GM23338 (cell line): ENCODE data around the gene FAM229B. TPM values are rescaled to one million over a fixed set of nuclear protein-coding genes. Genes with fewer than 3 reads are reported as not detected.
A peak's percentile ranks its signal among the peaks of the same experiment; 100 is the strongest.

ENCODE experiments used
- ATAC-seq: fragments of 200-7000 bp; cut with Tn5 transposase; 3 replicates; pipeline ENCODE4 v1.9.1; 2020
- DNase-seq: peaks from one replicate; pipeline ENCODE4 v3.0.0-alpha.2; 2015; ENCODE audit warnings: low spot score
- H2AFZ ChIP-seq: fragments of 200-600 bp; sonication (generic); 2 replicates; pipeline ENCODE4 v1.8.0; 2016; ENCODE audit warnings: antibody characterized with exemption, mild to moderate bottlenecking, moderate library complexity
- H3F3A ChIP-seq: fragments of 200-600 bp; sonication (generic); replicated peaks from 2 replicates; pipeline ENCODE4 v1.8.0; 2017; ENCODE audit warnings: antibody characterized with exemption, mixed run types, low read depth
- H3K27ac ChIP-seq: fragments of 200-600 bp; sonication (generic); 2 replicates; pipeline ENCODE4 v1.6.1; 2016; ENCODE audit warnings: low read depth
- H3K27me3 ChIP-seq: fragments of 200-600 bp; sonication (generic); 2 replicates; pipeline ENCODE4 v1.8.0; 2016; ENCODE audit warnings: mild to moderate bottlenecking, mixed run types, moderate library complexity; ENCODE audit not compliant: insufficient read depth
- H3K36me3 ChIP-seq: fragments of 200-600 bp; sonication (generic); 2 replicates; pipeline ENCODE4 v1.8.0; 2016; ENCODE audit warnings: mild to moderate bottlenecking; ENCODE audit not compliant: insufficient read depth
- H3K4me1 ChIP-seq: fragments of 200-600 bp; sonication (generic); 2 replicates; pipeline ENCODE4 v1.8.0; 2016; ENCODE audit warnings: mild to moderate bottlenecking, moderate library complexity; ENCODE audit not compliant: insufficient read depth
- H3K4me2 ChIP-seq: fragments of 200-600 bp; sonication (generic); 2 replicates; pipeline ENCODE4 v1.7.1; 2017; ENCODE audit warnings: mixed run types
- H3K4me3 ChIP-seq: fragments of 200-600 bp; sonication (generic); 2 replicates; pipeline ENCODE4 v1.6.1; 2016; ENCODE audit warnings: mixed run types
- H3K79me2 ChIP-seq: fragments of 200-600 bp; sonication (generic); replicated peaks from 2 replicates; pipeline ENCODE4 v1.8.0; 2017; ENCODE audit warnings: mild to moderate bottlenecking; ENCODE audit not compliant: insufficient read depth
- H3K9me2 ChIP-seq: fragments of 200-600 bp; sonication (generic); 2 replicates; pipeline ENCODE4 v1.8.0; 2017; ENCODE audit not compliant: insufficient read depth
- H4K20me1 ChIP-seq: fragments of 200-600 bp; sonication (generic); replicated peaks from 2 replicates; pipeline ENCODE4 v1.8.0; 2017; ENCODE audit warnings: mild to moderate bottlenecking; ENCODE audit not compliant: insufficient read depth
- H3K27ac Mint-ChIP-seq: 2 replicates; pipeline ENCODE4 v1.8.0; 2020; ENCODE audit warnings: inconsistent platforms, mild to moderate bottlenecking, moderate library complexity, mixed read lengths
- H3K27me3 Mint-ChIP-seq: 3 replicates; pipeline ENCODE4 v1.8.0; 2022; ENCODE audit warnings: low read depth, mild to moderate bottlenecking, moderate library complexity, mixed read lengths, inconsistent platforms; ENCODE audit not compliant: insufficient read depth, poor library complexity
- H3K36me3 Mint-ChIP-seq: 3 replicates; pipeline ENCODE4 v1.8.0; 2021; ENCODE audit warnings: low read depth, mild to moderate bottlenecking, inconsistent platforms, moderate library complexity, mixed read lengths
- H3K4me1 Mint-ChIP-seq: 3 replicates; pipeline ENCODE4 v1.8.0; 2020; ENCODE audit warnings: mild to moderate bottlenecking, inconsistent platforms, mixed read lengths
- H3K4me3 Mint-ChIP-seq: 3 replicates; pipeline ENCODE4 v1.8.0; 2021; ENCODE audit warnings: moderate library complexity, mild to moderate bottlenecking, inconsistent platforms, mixed read lengths
- H3K9me3 Mint-ChIP-seq: 3 replicates; pipeline ENCODE4 v1.8.0; 2020; ENCODE audit warnings: moderate library complexity, mild to moderate bottlenecking, inconsistent platforms, mixed read lengths
- CREB1 ChIP-seq: fragments of 250-450 bp; sonication (Bioruptor Pico); IDR thresholded peaks from 2 replicates; pipeline ENCODE4 v1.5.0; 2020; ENCODE audit warnings: low read depth, mild to moderate bottlenecking, moderate library complexity
- STAT1 ChIP-seq: IDR thresholded peaks from one replicate; pipeline ENCODE4 v1.6.1; 2016; ENCODE audit warnings: antibody characterized with exemption; ENCODE audit not compliant: unreplicated experiment
- polyA plus RNA-seq: library from polyadenylated mRNA; unstranded; fragments of >200 nt; fragmentation: Nextera tagmentation; extraction: Ambion mirVana; gene quantifications from 2 replicates; pipeline ENCODE4 v1.2.1, GENCODE V29; 2016
- total RNA-seq: library from RNA; depleted of rRNA; stranded (reverse); fragments of >200 nt; shearing (Covaris generic); gene quantifications from 2 replicates; pipeline ENCODE4 v1.2.3, GENCODE V29; 2014
- TF ChIP-seq, protein P1 (sequence below), 2 experiments: fragments of 200-600 bp in 1 of 2; sonication (generic) in 1 of 2; conservative IDR thresholded peaks; 2 replicates each; pipeline versions ENCODE4 v1.5.1 to v1.6.1; 2016 to 2017; ENCODE audit warnings: antibody characterized with exemption in 2 of 2, low read depth in 2 of 2, mild to moderate bottlenecking in 2 of 2, moderate library complexity in 1 of 2
- TF ChIP-seq, protein P2 (sequence below): fragments of 250-450 bp; sonication (Bioruptor Pico); IDR thresholded peaks from 2 replicates; pipeline ENCODE4 v1.5.0; 2020; ENCODE audit warnings: mild to moderate bottlenecking, moderate library complexity
- TF ChIP-seq, protein P3 (sequence below): IDR thresholded peaks from 2 replicates; pipeline ENCODE4 v1.6.1; 2016; ENCODE audit warnings: antibody characterized with exemption

Gene FAM229B
- total and polyA plus RNA-seq, 2 experiments from 2014 or later = 4.4 to 32.9 TPM

DNA sequence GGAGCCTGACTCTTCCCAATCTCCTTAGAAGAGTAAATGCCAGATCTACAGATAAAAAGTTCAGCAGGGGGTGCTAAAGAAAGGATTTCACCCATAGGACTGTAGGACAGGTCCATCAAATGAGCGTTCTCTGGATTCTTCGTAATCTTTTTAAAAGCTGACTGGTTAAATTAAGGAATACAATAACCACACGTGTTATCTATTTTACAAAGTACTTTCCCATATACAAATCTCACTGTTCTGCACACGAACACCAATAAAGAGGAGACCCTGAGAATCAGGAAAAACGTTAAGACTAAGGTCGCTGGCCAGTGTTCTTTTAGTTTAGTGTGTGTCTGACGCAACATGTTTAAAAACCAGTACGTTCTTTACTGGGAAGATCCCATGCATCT, 651 bp upstream of the FAM229B start:
- no peaks in the 10 kb centered on the region for H3F3A ChIP-seq
- no peaks in the 10 kb centered on the region for H3K79me2 ChIP-seq
- H3K4me3 ChIP-seq = peak overlapping the region; percentile 65
- H3K27me3 ChIP-seq = no peaks in the 10 kb centered on the region
- no peaks in the 10 kb centered on the region for H3K36me3 ChIP-seq
- no peaks in the 10 kb centered on the region for H3K9me3 Mint-ChIP-seq
- DNase-seq (peak; percentile 56), ATAC-seq (peak; percentile 49)
- TF ChIP-seq, protein P1, sequence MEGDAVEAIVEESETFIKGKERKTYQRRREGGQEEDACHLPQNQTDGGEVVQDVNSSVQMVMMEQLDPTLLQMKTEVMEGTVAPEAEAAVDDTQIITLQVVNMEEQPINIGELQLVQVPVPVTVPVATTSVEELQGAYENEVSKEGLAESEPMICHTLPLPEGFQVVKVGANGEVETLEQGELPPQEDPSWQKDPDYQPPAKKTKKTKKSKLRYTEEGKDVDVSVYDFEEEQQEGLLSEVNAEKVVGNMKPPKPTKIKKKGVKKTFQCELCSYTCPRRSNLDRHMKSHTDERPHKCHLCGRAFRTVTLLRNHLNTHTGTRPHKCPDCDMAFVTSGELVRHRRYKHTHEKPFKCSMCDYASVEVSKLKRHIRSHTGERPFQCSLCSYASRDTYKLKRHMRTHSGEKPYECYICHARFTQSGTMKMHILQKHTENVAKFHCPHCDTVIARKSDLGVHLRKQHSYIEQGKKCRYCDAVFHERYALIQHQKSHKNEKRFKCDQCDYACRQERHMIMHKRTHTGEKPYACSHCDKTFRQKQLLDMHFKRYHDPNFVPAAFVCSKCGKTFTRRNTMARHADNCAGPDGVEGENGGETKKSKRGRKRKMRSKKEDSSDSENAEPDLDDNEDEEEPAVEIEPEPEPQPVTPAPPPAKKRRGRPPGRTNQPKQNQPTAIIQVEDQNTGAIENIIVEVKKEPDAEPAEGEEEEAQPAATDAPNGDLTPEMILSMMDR (conservative IDR thresholded peaks at IDR 0.05; ENCODE audit: low read depth in 2 of 2) = peak; percentile 28 to 51
- TF ChIP-seq STAT1 = no peak
- H3K27ac ChIP-seq = 0 out of 2 replicates have a peak overlapping the region, but pooled peaks have one; percentile 8
- H2AFZ ChIP-seq = peak overlapping the region; percentile 80; the same call in 1 of the 2 replicates
- peak overlapping the region; percentile 79 for H3K4me2 ChIP-seq
- no peaks in the 10 kb centered on the region for H3K9me2 ChIP-seq
- H3K4me3 Mint-ChIP-seq = no peak overlapping the region
- H3K4me1 ChIP-seq = 0 out of 2 replicates have a peak, but pooled peaks cover 6% of the 10 kb centered on the region
- H4K20me1 ChIP-seq = no peaks in the 10 kb centered on the region
- no peak overlapping the region for H3K27ac Mint-ChIP-seq
- peaks cover 2% of the 10 kb centered on the region; the same call in 1 of the 3 replicates for H3K4me1 Mint-ChIP-seq
- H3K27me3 Mint-ChIP-seq = no peaks in the 10 kb centered on the region
- peaks cover 12% of the 10 kb centered on the region; the same call in 2 of the 3 replicates for H3K36me3 Mint-ChIP-seq

DNA sequence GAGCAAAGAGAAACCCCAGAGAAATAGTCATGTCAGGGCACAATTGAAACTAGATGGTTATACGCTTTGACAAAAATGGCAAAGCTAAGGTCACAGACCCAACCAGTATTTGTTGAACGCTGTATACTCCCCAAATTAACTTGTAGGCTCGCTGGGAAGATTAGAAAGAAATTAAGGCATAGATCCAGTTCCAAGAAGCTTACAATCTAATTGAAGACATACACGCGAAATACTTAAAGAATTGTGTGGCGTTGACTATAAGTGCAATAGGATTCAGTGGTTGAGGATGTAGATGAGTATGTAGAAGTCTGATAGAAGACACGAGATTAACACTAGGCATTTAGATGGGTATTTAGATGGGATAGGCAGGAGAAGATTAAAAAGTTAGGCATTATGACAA, 525 bp downstream of the FAM229B start:
- Histone ChIP-seq H3K79me2 (no peaks in the 10 kb centered on the region), H4K20me1 (no peaks in the 10 kb centered on the region), H3F3A (no peaks in the 10 kb centered on the region), H3K36me3 (no peaks in the 10 kb centered on the region), H3K9me2 (no peaks in the 10 kb centered on the region), H3K4me1 (0 out of 2 replicates have a peak, but pooled peaks cover 6% of the 10 kb centered on the region), H3K27ac (no peak overlapping the region), H2AFZ (peak overlapping the region; percentile 75), H3K4me2 (peak overlapping the region; percentile 79), H3K27me3 (no peaks in the 10 kb centered on the region), H3K4me3 (peak overlapping the region; percentile 65)
- no peak for ATAC-seq
- TF ChIP-seq CREB1 (CRISPR knock-in tag) = no peak
- TF ChIP-seq, protein P2, sequence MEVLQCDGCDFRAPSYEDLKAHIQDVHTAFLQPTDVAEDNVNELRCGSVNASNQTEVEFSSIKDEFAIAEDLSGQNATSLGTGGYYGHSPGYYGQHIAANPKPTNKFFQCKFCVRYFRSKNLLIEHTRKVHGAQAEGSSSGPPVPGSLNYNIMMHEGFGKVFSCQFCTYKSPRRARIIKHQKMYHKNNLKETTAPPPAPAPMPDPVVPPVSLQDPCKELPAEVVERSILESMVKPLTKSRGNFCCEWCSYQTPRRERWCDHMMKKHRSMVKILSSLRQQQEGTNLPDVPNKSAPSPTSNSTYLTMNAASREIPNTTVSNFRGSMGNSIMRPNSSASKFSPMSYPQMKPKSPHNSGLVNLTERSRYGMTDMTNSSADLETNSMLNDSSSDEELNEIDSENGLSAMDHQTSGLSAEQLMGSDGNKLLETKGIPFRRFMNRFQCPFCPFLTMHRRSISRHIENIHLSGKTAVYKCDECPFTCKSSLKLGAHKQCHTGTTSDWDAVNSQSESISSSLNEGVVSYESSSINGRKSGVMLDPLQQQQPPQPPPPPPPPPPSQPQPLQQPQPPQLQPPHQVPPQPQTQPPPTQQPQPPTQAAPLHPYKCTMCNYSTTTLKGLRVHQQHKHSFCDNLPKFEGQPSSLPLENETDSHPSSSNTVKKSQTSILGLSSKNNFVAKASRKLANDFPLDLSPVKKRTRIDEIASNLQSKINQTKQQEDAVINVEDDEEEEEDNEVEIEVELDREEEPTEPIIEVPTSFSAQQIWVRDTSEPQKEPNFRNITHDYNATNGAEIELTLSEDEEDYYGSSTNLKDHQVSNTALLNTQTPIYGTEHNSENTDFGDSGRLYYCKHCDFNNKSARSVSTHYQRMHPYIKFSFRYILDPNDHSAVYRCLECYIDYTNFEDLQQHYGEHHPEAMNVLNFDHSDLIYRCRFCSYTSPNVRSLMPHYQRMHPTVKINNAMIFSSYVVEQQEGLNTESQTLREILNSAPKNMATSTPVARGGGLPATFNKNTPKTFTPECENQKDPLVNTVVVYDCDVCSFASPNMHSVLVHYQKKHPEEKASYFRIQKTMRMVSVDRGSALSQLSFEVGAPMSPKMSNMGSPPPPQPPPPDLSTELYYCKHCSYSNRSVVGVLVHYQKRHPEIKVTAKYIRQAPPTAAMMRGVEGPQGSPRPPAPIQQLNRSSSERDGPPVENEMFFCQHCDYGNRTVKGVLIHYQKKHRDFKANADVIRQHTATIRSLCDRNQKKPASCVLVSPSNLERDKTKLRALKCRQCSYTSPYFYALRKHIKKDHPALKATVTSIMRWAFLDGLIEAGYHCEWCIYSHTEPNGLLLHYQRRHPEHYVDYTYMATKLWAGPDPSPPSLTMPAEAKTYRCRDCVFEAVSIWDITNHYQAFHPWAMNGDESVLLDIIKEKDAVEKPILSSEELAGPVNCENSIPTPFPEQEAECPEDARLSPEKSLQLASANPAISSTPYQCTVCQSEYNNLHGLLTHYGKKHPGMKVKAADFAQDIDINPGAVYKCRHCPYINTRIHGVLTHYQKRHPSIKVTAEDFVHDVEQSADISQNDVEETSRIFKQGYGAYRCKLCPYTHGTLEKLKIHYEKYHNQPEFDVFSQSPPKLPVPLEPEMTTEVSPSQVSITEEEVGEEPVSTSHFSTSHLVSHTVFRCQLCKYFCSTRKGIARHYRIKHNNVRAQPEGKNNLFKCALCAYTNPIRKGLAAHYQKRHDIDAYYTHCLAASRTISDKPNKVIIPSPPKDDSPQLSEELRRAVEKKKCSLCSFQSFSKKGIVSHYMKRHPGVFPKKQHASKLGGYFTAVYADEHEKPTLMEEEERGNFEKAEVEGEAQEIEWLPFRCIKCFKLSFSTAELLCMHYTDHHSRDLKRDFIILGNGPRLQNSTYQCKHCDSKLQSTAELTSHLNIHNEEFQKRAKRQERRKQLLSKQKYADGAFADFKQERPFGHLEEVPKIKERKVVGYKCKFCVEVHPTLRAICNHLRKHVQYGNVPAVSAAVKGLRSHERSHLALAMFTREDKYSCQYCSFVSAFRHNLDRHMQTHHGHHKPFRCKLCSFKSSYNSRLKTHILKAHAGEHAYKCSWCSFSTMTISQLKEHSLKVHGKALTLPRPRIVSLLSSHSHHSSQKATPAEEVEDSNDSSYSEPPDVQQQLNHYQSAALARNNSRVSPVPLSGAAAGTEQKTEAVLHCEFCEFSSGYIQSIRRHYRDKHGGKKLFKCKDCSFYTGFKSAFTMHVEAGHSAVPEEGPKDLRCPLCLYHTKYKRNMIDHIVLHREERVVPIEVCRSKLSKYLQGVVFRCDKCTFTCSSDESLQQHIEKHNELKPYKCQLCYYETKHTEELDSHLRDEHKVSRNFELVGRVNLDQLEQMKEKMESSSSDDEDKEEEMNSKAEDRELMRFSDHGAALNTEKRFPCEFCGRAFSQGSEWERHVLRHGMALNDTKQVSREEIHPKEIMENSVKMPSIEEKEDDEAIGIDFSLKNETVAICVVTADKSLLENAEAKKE (CRISPR knock-in tag) = no peak
- TF ChIP-seq, protein P3, sequence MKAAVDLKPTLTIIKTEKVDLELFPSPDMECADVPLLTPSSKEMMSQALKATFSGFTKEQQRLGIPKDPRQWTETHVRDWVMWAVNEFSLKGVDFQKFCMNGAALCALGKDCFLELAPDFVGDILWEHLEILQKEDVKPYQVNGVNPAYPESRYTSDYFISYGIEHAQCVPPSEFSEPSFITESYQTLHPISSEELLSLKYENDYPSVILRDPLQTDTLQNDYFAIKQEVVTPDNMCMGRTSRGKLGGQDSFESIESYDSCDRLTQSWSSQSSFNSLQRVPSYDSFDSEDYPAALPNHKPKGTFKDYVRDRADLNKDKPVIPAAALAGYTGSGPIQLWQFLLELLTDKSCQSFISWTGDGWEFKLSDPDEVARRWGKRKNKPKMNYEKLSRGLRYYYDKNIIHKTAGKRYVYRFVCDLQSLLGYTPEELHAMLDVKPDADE = no peak
- TF ChIP-seq STAT1 = no peak
- no peak overlapping the region for H3K27ac Mint-ChIP-seq
- H3K27me3 Mint-ChIP-seq = no peaks in the 10 kb centered on the region
- no peak for DNase-seq
- no peaks in the 10 kb centered on the region for H3K9me3 Mint-ChIP-seq
- H3K4me1 Mint-ChIP-seq = peaks cover 2% of the 10 kb centered on the region; the same call in 1 of the 3 replicates
- peaks cover 12% of the 10 kb centered on the region; the same call in 2 of the 3 replicates for H3K36me3 Mint-ChIP-seq
- H3K4me3 Mint-ChIP-seq = no peak overlapping the region
